Epidermal melanocyte (primary cell): ENCODE results near the gene PTPN22.

Experiments
- DNase-seq: peaks from one replicate; pipeline ENCODE4 v3.0.0; 2011; ENCODE audit warnings: low spot score; ENCODE audit not compliant: insufficient read length

Gene PTPN22

GRCh38 chr1:113871597-113872113 is at the start of gene PTPN22:
Gene PTPN22, minus strand, starts transcription at chr1:113871712.
- DNase-seq = no peak

DNA sequence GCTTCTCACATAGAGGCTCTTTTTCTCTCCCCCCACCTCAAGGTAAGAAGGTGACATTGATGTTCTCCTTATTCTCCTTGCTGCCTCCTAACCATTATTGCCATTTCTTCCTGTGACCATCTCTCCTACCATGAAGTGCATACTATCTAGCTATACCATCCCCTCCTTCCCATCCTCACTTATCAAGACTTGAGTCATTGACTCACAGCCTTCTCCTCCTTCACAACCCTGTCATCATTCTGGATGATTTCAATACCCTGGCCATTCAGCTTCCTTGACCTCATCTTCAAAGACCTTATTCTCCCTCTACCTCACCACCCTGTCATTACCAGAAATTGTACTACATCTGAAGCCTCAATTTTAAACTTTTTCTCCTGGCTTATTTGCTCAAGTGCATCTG is 46.7 kb upstream of the PTPN22 start:
- no peak for DNase-seq

DNA sequence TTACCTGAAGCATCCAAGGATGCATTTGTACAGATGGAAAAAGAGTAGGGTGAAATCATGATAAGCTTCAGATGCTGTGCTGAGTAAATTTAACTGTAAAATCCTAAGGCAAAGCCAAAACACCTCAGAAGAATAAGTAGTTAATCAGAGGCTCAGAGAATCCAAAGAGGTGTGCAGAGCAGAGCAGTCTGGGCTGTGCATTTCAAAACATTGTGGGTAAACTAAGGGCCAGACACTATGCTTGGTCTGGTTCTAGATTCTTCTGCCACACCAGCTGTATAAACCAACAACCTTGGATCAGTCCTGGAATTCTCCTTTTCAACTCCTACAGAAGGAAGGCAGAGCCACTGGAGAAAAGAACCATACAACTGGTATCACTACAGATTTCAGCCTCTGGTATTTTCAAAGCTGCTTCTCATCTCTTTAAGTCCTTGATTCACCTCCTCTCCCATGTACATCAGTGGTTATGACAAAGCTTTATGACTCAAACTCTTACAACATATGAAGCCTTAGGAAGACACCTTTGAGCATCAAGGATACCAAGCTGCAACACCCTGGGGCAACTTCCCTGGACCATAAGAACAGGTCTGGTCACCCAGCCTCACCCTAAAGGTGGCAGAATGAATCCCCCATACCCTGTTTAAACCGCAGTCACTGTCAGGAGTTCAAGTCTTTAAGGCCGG is 46.0 kb upstream of the PTPN22 start:
- no peak for DNase-seq

DNA sequence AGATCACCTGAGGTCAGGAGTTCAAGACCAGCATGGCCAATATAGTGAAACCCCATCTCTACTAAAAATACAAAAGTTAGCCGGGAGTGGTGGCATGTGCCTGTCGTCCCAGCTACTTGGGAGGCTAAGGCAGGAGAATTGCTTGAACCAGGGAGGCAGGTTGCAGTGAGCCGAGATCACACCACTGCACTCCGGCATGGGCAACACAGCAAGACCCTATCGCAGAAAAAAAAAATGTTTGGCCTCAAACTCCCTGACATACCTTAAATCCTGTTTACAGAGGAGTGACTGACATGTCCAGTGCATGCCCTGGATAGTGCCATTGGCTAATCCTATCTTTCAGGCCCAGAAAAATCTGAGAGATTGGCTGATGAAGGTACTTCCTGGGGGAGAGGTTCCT is 45.5 kb upstream of the PTPN22 start:
- no peak for DNase-seq

DNA sequence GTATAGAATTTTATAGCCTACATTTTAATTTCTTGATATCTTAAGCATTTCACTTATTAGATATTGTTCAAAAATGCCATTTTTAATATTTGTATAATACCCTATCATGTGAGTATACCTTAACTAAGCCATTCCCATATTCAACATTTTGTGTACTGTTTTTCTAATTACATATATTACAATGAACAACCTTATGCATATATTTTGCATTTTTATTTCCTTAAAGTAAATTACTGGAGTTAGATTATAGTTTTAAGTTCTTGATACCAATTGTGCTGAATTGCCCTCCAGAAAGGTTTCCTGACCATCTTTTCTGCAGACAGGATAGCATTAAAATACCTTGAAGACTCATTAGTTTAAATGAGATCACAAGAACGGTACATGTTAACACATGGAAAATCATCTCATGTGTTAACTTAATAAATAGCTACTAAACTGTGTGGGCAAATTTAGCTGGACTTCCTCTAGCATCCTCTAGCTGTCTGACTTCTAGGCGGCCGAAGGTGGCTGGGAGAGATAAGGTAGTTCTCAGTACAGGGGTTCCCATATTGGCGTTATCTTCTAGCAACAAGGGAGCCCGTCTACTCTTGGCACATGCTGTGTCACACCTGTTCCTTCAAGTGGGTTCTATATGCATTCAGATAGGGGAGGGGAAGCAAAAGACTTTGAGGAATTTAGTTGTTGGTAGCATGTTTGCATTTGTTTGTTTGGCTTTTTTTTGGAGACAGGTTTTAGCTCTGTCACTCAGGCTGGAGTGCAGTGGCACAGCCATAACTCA is 42.6 kb upstream of the PTPN22 start:
- no peak for DNase-seq

DNA sequence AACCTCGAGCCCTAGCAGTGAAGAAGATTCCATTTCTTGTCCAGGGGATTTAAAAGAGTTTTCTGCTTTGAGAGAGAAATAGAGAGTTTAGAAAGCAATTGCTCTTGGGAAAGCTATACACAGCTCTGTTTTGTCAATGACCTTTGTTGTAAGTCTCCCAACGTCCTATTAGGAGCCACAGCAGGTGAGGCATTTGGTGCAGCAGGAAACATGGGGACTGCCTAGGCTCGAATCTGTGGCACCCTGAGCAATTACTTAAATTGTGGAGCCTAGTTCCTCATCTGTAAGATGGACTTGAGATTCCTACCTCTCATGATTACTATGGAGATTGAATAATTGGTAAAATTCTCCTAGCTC is 41.8 kb upstream of the PTPN22 start:
- DNase-seq = no peak

GRCh38 chr1:113912594-113913311 is 41.2 kb upstream of the PTPN22 start:
- no peak for DNase-seq

- DNase-seq = no peak
These were observed 33.9 kb upstream of the PTPN22 start for GRCh38 chr1:113905435-113905861.

DNA sequence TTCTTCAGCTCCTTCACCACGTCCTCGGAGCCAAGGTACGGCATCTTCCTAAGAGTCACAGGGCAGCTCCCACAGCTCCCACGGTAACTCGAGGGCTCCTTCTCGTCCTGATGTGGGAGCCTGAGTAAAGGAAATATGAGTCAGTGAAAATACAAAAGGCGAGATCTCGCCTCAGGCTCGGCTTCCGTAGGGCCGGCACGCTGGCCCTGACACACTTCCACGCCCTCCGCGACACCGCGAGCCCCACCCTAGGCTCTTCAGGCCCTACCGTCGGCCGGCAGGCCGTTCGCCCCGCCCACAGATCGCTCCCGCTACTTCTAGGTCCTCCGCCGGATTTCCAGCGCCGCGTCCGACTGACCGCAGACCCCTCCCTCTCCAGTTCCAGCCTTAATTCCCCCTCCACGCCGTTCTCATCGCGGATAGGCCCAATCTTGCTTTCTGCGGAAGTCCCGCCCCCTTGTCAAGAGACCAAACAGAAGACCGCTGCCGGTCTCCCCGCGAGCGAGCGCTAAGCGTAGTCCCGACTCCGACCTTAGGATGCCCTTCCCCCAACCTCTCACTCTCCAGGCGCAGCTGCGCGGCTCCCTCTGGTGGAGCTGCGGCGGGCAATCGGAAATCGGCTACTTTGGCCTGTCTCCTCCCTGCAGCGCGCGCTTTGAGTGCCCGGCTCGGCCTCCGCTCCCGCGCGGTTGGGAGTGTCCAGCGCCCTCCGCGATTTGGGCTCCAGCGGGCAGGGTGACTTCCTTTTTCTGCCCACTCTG is 33.3 kb upstream of the PTPN22 start, which contains the start of the genes AP4B1 and DCLRE1B:
AP4B1 (minus strand) TSS at position 126 of the 761 bp plus-strand sequence; CDS start at position 44, 82 bp downstream.
DCLRE1B (plus strand) TSS at position 653 of the 761 bp plus-strand sequence. CDS start 261 bp downstream, outside the sequence.
- DNase-seq = peak; percentile 87

DNA sequence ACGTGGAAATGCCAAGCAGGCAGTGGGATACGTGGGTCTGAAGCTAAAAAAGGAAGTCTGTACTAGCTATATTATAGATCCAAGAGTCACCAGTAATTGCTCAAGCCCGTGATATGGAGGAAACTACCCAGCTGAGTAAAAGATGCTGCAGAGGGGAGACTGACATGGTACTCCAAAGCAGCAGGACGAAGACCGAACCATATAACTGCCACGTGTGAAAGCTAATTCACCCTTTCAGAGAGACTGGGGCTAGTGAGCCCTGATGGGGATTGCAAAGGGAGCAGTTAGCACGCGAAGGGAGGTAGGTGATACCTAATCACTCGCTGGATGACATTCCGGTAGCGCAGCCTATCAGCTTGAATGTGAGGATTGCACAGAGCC is 32.8 kb upstream of the PTPN22 start:
- no peak for DNase-seq

DNA sequence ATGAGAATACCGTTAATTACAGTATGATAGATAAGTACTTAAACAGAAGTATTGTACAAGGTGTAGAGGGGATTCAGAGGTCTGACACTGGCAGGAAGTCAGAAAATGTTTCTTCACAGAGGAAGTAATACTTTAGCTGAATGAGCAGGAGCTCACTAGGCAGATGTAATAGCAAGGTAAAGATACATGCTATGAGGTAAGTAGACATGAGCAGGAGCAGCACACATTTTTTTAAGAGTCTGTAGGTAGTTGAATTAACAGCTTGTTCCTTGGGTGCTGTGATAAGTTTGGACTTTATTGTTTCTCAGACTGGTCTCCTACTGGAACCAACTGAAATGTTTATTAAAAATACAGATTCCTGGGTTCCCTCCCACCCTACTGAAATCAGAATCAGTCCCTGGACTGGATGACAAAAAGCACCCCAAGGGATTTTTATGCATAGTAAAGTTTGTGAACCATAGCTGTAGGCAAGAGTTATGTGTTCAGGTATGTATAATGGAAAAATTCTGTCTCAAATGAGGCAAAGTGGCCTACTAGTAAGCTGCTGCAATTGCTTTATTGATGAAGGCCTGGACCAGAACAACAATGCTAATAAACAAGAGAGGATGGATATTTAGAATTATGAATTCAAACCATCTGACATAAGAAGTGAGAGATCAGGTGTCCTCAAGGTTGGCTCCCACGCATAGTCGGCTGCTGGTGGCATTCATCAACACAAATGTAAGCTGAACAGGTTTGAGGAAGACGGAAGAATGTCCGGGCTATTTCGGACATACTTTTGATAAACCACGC is 32.2 kb upstream of the PTPN22 start:
- no peak for DNase-seq

- no peak for DNase-seq
These were observed 29.7 kb upstream of the PTPN22 start for GRCh38 chr1:113901191-113901590.

GRCh38 chr1:113899111-113899510 is 27.6 kb upstream of the PTPN22 start:
- DNase-seq = no peak

DNA sequence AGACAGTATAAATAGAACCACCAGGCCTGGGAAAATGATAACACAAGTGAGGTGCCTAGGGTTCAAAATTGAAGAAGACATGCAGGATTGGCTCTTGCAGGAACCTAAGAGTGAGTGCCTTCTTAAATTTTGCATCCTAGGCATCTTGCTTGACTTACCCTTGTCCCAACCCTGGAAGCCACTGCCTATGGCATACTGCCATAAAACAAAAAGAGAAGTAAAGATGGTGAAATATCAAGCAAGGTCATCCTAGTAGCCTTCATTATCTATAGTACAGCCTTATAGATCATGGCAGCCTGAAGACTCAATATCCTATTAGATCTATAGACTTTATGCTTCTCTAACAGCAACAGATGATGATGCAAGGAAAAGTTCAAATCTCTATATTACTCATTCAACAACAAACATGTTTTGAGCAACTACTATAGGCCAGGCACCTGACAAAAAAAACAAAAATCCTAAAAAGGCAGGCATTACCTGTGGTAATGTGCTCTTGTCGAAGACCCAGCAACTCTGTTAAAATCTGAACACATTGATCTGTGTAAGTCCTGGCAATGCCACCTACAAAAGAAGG is 26.8 kb upstream of the PTPN22 start:
- no peak for DNase-seq

GRCh38 chr1:113895961-113896360 is 24.4 kb upstream of the PTPN22 start:
- no peak for DNase-seq

GRCh38 chr1:113895098-113895497 is 23.6 kb upstream of the PTPN22 start:
- DNase-seq = no peak

DNA sequence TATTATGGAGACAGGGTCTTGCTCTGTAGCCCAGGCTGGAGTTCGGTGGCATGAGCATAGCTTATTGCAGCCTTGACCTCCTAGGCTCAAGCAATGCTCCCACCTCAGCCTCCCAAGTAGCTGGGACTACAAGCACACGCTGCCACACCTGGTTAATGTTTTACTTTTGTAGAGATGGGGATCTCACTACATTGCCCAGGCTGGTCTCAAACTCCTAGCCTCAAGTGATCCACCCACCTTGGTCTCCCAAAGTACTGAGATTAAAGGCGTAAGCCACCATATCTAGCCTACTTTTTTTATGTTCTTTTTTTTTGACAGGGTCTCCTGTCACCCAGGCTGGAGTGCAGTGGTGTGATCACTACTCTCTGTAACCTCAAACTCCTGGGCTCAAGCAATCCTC is 21.8 kb upstream of the PTPN22 start:
- no peak for DNase-seq

DNA sequence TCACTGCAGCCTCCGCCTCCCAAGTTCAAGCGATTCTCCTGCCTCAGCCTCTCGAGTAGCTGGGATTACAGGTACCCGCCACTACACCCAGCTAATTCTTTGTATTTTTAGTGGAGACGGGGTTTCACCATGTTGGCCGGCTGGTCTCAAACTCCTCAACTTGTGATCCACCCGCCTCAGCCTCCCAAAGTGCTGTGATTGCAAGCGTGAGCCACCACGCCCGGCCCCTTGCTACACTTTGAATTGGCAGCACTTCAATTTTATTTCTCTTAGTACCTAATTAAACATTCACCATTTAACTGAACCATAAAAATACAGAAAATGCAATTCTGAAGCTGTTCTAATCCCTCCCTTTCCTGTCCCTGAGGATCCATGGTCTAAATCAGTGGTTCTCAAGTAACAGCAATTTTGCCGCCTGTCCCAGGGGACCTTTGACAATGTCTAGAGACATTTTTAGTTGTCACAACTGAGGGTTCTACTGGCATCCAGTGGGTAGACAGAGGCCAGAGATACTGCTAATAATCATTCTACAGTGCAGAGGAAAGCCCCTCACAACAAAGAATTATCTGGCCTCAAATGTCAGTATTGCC is 20.2 kb upstream of the PTPN22 start:
- DNase-seq = no peak

DNA sequence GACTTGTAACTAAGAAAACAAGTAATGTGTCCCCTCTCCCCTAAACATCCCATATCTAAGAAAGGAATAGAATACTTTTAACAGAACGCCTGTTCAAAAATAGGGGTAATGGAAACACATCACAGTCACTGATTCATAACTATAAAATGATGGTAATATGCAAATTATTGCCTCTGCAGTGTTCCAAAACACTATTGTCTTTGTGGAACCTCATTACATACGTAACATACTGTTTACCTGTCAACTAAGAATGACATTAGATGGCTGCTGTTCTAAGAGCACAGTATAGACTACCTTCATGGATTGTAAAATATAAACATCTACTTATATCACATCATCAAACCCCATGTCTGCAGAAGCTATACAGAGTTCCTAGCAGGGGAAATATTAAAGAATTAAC is 19.3 kb upstream of the PTPN22 start:
- DNase-seq = no peak
